ENCODE measurements around the gene STAB2.
"Not testable (repeated sequence)": the region's sequence is repeated elsewhere in the genome, so short reads cannot be mapped to it uniquely, and the experiment has no call there.

STAB2 gene

GRCh38 chr12:103806803-103807202, 219.7 kb downstream of the STAB2 start:
- no peak for DNase-seq (ENCODE audit: low read depth)

GRCh38 chr12:103807561-103808238, 220.6 kb downstream of the STAB2 start:
- no peak for DNase-seq (ENCODE audit: low read depth)
- TF ChIP-seq CTCF (IDR thresholded peaks at IDR 0.05; ENCODE audit: control insufficient read depth, insufficient read depth, low read depth, low read length, missing control alignments): no peak
- no peak overlapping the region for H3K4me3 ChIP-seq (ENCODE audit: control insufficient read depth, low read depth, low read length)

More at GRCh38 chr12:103806803-103807202, 219.7 kb downstream of the STAB2 start:
- H3K4me3 ChIP-seq (ENCODE audit: control insufficient read depth, low read depth, low read length): no peak overlapping the region
- TF ChIP-seq CTCF (IDR thresholded peaks at IDR 0.05; ENCODE audit: control insufficient read depth, insufficient read depth, low read depth, low read length, missing control alignments): no peak

- no peak overlapping the region for H3K4me3 ChIP-seq (ENCODE audit: control insufficient read depth, low read depth, low read length)
- no peak for TF ChIP-seq CTCF (IDR thresholded peaks at IDR 0.05; ENCODE audit: control insufficient read depth, insufficient read depth, low read depth, low read length, missing control alignments)
- no peak for DNase-seq (ENCODE audit: low read depth)
Observed at GRCh38 chr12:103808239-103808880, 221.3 kb downstream of the STAB2 start.

GRCh38 chr12:103809154-103809553, 222.1 kb downstream of the STAB2 start:
- TF ChIP-seq CTCF (IDR thresholded peaks at IDR 0.05; ENCODE audit: control insufficient read depth, insufficient read depth, low read depth, low read length, missing control alignments): no peak
- no peak overlapping the region for H3K4me3 ChIP-seq (ENCODE audit: control insufficient read depth, low read depth, low read length)
- DNase-seq (ENCODE audit: low read depth): no peak

- DNase-seq (ENCODE audit: low read depth); H3K4me3 ChIP-seq (ENCODE audit: control insufficient read depth, low read depth, low read length): not testable (repeated sequence)
Observed at GRCh38 chr12:103809639-103810038, 222.6 kb downstream of the STAB2 start.

- no peak for TF ChIP-seq CTCF (IDR thresholded peaks at IDR 0.05; ENCODE audit: control insufficient read depth, insufficient read depth, low read depth, low read length, missing control alignments)
- DNase-seq (ENCODE audit: low read depth): no peak
- H3K4me3 ChIP-seq (ENCODE audit: control insufficient read depth, low read depth, low read length): no peak overlapping the region
Observed at GRCh38 chr12:103810111-103810510, 223.0 kb downstream of the STAB2 start.

GRCh38 chr12:103811791-103812190, 224.7 kb downstream of the STAB2 start:
- no peak for DNase-seq (ENCODE audit: low read depth)
- no peak overlapping the region for H3K4me3 ChIP-seq (ENCODE audit: control insufficient read depth, low read depth, low read length)
- no peak for TF ChIP-seq CTCF (IDR thresholded peaks at IDR 0.05; ENCODE audit: control insufficient read depth, insufficient read depth, low read depth, low read length, missing control alignments)
